Body of pancreas (tissue), 4 donors: ENCODE measurements around the gene GPBP1L1.

ENCODE experiments used
- POLR2A ChIP-seq, 3 donors: fragments of 450-650 bp; IDR thresholded peaks; one replicate each; pipeline ENCODE4 v1.6.1; 2016; ENCODE audit warnings: antibody characterized with exemption in 3 of 3, mild to moderate bottlenecking in 2 of 3
- TF ChIP-seq, protein P1 (sequence below), 7 experiments: fragments of 450-650 bp in 4 of 7; fragments of 200-600 bp in 3 of 7; sonication (generic) in 3 of 7; IDR thresholded peaks; one replicate each; pipeline ENCODE4 v1.5.1; 2016 to 2019; ENCODE audit warnings: antibody characterized with exemption in 7 of 7

DNA sequence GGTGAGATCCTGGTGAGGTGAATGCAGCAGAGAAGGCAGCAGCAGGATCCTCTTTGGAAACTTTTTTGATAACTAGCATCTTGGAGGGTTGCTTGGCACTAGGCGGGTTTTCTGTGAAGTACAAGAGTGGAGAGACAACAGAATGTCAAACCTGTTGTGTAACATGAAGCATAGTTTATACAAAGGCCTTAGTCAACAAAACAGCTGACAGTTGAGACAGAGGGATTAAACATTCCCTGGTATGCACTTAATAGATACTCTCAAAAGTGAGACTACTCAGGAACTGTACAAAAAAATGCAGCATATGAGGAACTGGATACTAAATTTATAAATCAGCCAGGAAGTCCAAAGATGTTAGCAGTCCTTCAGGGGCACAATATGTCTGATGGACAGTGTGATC is 46.0 kb downstream of the GPBP1L1 start:
- TF ChIP-seq, protein P1, sequence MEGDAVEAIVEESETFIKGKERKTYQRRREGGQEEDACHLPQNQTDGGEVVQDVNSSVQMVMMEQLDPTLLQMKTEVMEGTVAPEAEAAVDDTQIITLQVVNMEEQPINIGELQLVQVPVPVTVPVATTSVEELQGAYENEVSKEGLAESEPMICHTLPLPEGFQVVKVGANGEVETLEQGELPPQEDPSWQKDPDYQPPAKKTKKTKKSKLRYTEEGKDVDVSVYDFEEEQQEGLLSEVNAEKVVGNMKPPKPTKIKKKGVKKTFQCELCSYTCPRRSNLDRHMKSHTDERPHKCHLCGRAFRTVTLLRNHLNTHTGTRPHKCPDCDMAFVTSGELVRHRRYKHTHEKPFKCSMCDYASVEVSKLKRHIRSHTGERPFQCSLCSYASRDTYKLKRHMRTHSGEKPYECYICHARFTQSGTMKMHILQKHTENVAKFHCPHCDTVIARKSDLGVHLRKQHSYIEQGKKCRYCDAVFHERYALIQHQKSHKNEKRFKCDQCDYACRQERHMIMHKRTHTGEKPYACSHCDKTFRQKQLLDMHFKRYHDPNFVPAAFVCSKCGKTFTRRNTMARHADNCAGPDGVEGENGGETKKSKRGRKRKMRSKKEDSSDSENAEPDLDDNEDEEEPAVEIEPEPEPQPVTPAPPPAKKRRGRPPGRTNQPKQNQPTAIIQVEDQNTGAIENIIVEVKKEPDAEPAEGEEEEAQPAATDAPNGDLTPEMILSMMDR (IDR thresholded peaks at IDR 0.05): no peak
- no peak for TF ChIP-seq POLR2A (IDR thresholded peaks at IDR 0.05)
